SW 1271 (cell line): ENCODE data around the gene PAX3.

Source experiments
- DNase-seq, 2 experiments: peaks; one replicate each; lab custom pipeline; 2025; lab: John Stamatoyannopoulos, UW

The PAX3 gene

GRCh38 chr2:222310747-222311318 lies 12.0 kb upstream of the PAX3 start:
- no peak for DNase-seq

- DNase-seq = no peak
These were observed 11.0 kb upstream of the PAX3 start for GRCh38 chr2:222309766-222310165.

- no peak for DNase-seq
These were observed 10.6 kb upstream of the PAX3 start for GRCh38 chr2:222309361-222309760.

GRCh38 chr2:222307978-222308730 lies 9.4 kb upstream of the PAX3 start:
- no peak for DNase-seq

- no peak for DNase-seq
These were observed 8.5 kb upstream of the PAX3 start for GRCh38 chr2:222307143-222307756.

- DNase-seq = no peak
These were observed 7.8 kb upstream of the PAX3 start for GRCh38 chr2:222306393-222307142.

- no peak for DNase-seq
These were observed 7.0 kb upstream of the PAX3 start for GRCh38 chr2:222305516-222306392.

- DNase-seq = no peak
These were observed 6.1 kb upstream of the PAX3 start for GRCh38 chr2:222304737-222305515.

GRCh38 chr2:222303828-222304736 lies 5.3 kb upstream of the PAX3 start:
- DNase-seq = no peak

GRCh38 chr2:222303045-222303827 lies 4.4 kb upstream of the PAX3 start:
- no peak for DNase-seq

GRCh38 chr2:222302178-222303018 lies 3.6 kb upstream of the PAX3 start:
- no peak for DNase-seq

GRCh38 chr2:222301796-222302118 lies 3.0 kb upstream of the PAX3 start:
- no peak for DNase-seq

- no peak for DNase-seq
These were observed 2.4 kb upstream of the PAX3 start for GRCh38 chr2:222301053-222301795.

GRCh38 chr2:222300726-222301052 lies 1.9 kb upstream of the PAX3 start:
- DNase-seq = no peak

- no peak for DNase-seq
These were observed 1.3 kb upstream of the PAX3 start for GRCh38 chr2:222299906-222300725.

GRCh38 chr2:222298001-222298310 lies 842 bp downstream of the PAX3 start:
- no peak for DNase-seq

- no peak for DNase-seq
These were observed 1.2 kb downstream of the PAX3 start for GRCh38 chr2:222297600-222297935.
